ENCODE measurements around the gene PROZ. TPM values are rescaled to one million over a fixed set of nuclear protein-coding genes. Genes with fewer than 3 reads are reported as not detected.

Gene PROZ
- total RNA-seq, 1 donor from 2014 or later, result not detected

- Histone ChIP-seq H3K4me2 (ENCODE audit: low read length) (no peak overlapping the region), H4K20me1 (ENCODE audit: insufficient read depth, low read length) (no peaks in the 10 kb centered on the region), H3K4me3 (ENCODE audit: insufficient read depth, low read depth, low read length) (no peak overlapping the region), H3K4me1 (ENCODE audit: insufficient read depth, low read length) (no peaks in the 10 kb centered on the region), H3K27me3 (ENCODE audit: insufficient read depth, low read length) (no peaks in the 10 kb centered on the region), H2AFZ (ENCODE audit: low read depth, low read length) (no peak overlapping the region), H3K9me3 (ENCODE audit: insufficient read depth, low read depth, low read length) (no peaks in the 10 kb centered on the region), H3K9ac (ENCODE audit: low read length) (no peak overlapping the region), H3K79me2 (ENCODE audit: insufficient read depth, low read length) (no peaks in the 10 kb centered on the region), H3K27ac (ENCODE audit: low read depth, low read length) (no peak overlapping the region), H3K36me3 (ENCODE audit: insufficient read depth, low read length) (peaks cover 5% of the 10 kb centered on the region)
- H3K4me1 Mint-ChIP-seq (ENCODE audit: low read depth, unreplicated experiment), result peaks cover 3% of the 10 kb centered on the region
- no peak for FAIRE-seq
- H3K27me3 Mint-ChIP-seq (ENCODE audit: low read depth, unreplicated experiment), result peaks cover 5% of the 10 kb centered on the region
- peaks cover 19% of the 10 kb centered on the region for H3K36me3 Mint-ChIP-seq (ENCODE audit: low read depth, unreplicated experiment)
- peaks cover 2% of the 10 kb centered on the region for H3K9me3 Mint-ChIP-seq (ENCODE audit: unreplicated experiment)
- no peak overlapping the region for H3K4me3 Mint-ChIP-seq (ENCODE audit: unreplicated experiment)
- DNase-seq (ENCODE audit: low read depth), result no peak
- H3K27ac Mint-ChIP-seq (ENCODE audit: unreplicated experiment), result no peak overlapping the region
- TF ChIP-seq, protein P1, sequence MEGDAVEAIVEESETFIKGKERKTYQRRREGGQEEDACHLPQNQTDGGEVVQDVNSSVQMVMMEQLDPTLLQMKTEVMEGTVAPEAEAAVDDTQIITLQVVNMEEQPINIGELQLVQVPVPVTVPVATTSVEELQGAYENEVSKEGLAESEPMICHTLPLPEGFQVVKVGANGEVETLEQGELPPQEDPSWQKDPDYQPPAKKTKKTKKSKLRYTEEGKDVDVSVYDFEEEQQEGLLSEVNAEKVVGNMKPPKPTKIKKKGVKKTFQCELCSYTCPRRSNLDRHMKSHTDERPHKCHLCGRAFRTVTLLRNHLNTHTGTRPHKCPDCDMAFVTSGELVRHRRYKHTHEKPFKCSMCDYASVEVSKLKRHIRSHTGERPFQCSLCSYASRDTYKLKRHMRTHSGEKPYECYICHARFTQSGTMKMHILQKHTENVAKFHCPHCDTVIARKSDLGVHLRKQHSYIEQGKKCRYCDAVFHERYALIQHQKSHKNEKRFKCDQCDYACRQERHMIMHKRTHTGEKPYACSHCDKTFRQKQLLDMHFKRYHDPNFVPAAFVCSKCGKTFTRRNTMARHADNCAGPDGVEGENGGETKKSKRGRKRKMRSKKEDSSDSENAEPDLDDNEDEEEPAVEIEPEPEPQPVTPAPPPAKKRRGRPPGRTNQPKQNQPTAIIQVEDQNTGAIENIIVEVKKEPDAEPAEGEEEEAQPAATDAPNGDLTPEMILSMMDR (IDR thresholded peaks at IDR 0.05; ENCODE audit: insufficient read depth, low read depth, low read length), result no peak
- TF ChIP-seq EZH2 (IDR thresholded peaks at IDR 0.05; ENCODE audit: insufficient read depth, low read length), result no peak
These were observed 9.8 kb downstream of the PROZ start for GRCh38 chr13:113168211-113168610.

GRCh38 chr13:113169277-113170272 is 11.1 kb downstream of the PROZ start:
- no peaks in the 10 kb centered on the region for H3K79me2 ChIP-seq (ENCODE audit: insufficient read depth, low read length)
- H3K9me3 Mint-ChIP-seq (ENCODE audit: unreplicated experiment), result peaks cover 2% of the 10 kb centered on the region
- H3K27ac Mint-ChIP-seq (ENCODE audit: unreplicated experiment), result no peak overlapping the region
- H3K9ac ChIP-seq (ENCODE audit: low read length), result no peak overlapping the region
- no peak overlapping the region for H3K27ac ChIP-seq (ENCODE audit: low read depth, low read length)
- no peaks in the 10 kb centered on the region for H3K27me3 ChIP-seq (ENCODE audit: insufficient read depth, low read length)
- no peaks in the 10 kb centered on the region for H3K9me3 ChIP-seq (ENCODE audit: insufficient read depth, low read depth, low read length)
- H3K36me3 ChIP-seq (ENCODE audit: insufficient read depth, low read length), result peaks cover 6% of the 10 kb centered on the region
- no peak overlapping the region for H2AFZ ChIP-seq (ENCODE audit: low read depth, low read length)
- no peaks in the 10 kb centered on the region for H3K4me1 ChIP-seq (ENCODE audit: insufficient read depth, low read length)
- H3K4me1 Mint-ChIP-seq (ENCODE audit: low read depth, unreplicated experiment), result peaks cover 3% of the 10 kb centered on the region
- peaks cover 24% of the 10 kb centered on the region for H3K36me3 Mint-ChIP-seq (ENCODE audit: low read depth, unreplicated experiment)
- FAIRE-seq (no peak), DNase-seq (ENCODE audit: low read depth) (no peak)
- no peak overlapping the region for H3K4me2 ChIP-seq (ENCODE audit: low read length)
- no peaks in the 10 kb centered on the region for H3K27me3 Mint-ChIP-seq (ENCODE audit: low read depth, unreplicated experiment)
- TF ChIP-seq EZH2 (IDR thresholded peaks at IDR 0.05; ENCODE audit: insufficient read depth, low read length), result no peak
- TF ChIP-seq, protein P1 (IDR thresholded peaks at IDR 0.05; ENCODE audit: insufficient read depth, low read depth, low read length), result no peak
- no peak overlapping the region for H3K4me3 ChIP-seq (ENCODE audit: insufficient read depth, low read depth, low read length)
- no peak overlapping the region for H3K4me3 Mint-ChIP-seq (ENCODE audit: unreplicated experiment)
- H4K20me1 ChIP-seq (ENCODE audit: insufficient read depth, low read length), result no peaks in the 10 kb centered on the region

GRCh38 chr13:113170511-113170910 is 12.1 kb downstream of the PROZ start:
- Histone ChIP-seq H3K9me3 (ENCODE audit: insufficient read depth, low read depth, low read length) (no peaks in the 10 kb centered on the region), H3K27me3 (ENCODE audit: insufficient read depth, low read length) (no peaks in the 10 kb centered on the region), H3K79me2 (ENCODE audit: insufficient read depth, low read length) (no peaks in the 10 kb centered on the region), H3K4me2 (ENCODE audit: low read length) (no peak overlapping the region), H3K4me3 (ENCODE audit: insufficient read depth, low read depth, low read length) (no peak overlapping the region), H3K36me3 (ENCODE audit: insufficient read depth, low read length) (peaks cover 12% of the 10 kb centered on the region), H3K4me1 (ENCODE audit: insufficient read depth, low read length) (no peaks in the 10 kb centered on the region), H3K27ac (ENCODE audit: low read depth, low read length) (no peak overlapping the region), H4K20me1 (ENCODE audit: insufficient read depth, low read length) (no peaks in the 10 kb centered on the region), H3K9ac (ENCODE audit: low read length) (no peak overlapping the region), H2AFZ (ENCODE audit: low read depth, low read length) (no peak overlapping the region)
- Mint-ChIP-seq H3K36me3 (ENCODE audit: low read depth, unreplicated experiment) (peaks cover 25% of the 10 kb centered on the region), H3K27ac (ENCODE audit: unreplicated experiment) (no peak overlapping the region), H3K4me1 (ENCODE audit: low read depth, unreplicated experiment) (peaks cover 3% of the 10 kb centered on the region), H3K9me3 (ENCODE audit: unreplicated experiment) (peaks cover 2% of the 10 kb centered on the region), H3K4me3 (ENCODE audit: unreplicated experiment) (no peak overlapping the region), H3K27me3 (ENCODE audit: low read depth, unreplicated experiment) (no peaks in the 10 kb centered on the region)
- DNase-seq (ENCODE audit: low read depth) (no peak), FAIRE-seq (no peak)
- TF ChIP-seq, protein P1 (IDR thresholded peaks at IDR 0.05; ENCODE audit: insufficient read depth, low read depth, low read length), result no peak
- TF ChIP-seq EZH2 (IDR thresholded peaks at IDR 0.05; ENCODE audit: insufficient read depth, low read length), result no peak

Measured in astrocyte (in vitro differentiated cells and primary cell).